ENCODE measurements around the gene HPS1. TPM values are rescaled to one million over a fixed set of nuclear protein-coding genes. Genes with fewer than 3 reads are reported as not detected.

The HPS1 gene
- total RNA-seq, 1 donor from 2014 or later = 34.7 TPM

- no peaks in the 10 kb centered on the region for H3K27me3 ChIP-seq (ENCODE audit: insufficient read depth, low read length)
- H3K27ac ChIP-seq (ENCODE audit: low read depth, low read length) = no peak overlapping the region
- H3K9ac ChIP-seq (ENCODE audit: low read length) = no peak overlapping the region
- H3K27me3 Mint-ChIP-seq (ENCODE audit: low read depth, unreplicated experiment) = peaks cover 2% of the 10 kb centered on the region
- H3K36me3 ChIP-seq (ENCODE audit: insufficient read depth, low read length) = no peaks in the 10 kb centered on the region
- H3K4me1 ChIP-seq (ENCODE audit: insufficient read depth, low read length) = peaks cover 17% of the 10 kb centered on the region
- H3K9me3 Mint-ChIP-seq (ENCODE audit: unreplicated experiment) = no peaks in the 10 kb centered on the region
- H2AFZ ChIP-seq (ENCODE audit: low read depth, low read length) = no peak overlapping the region
- H3K4me3 Mint-ChIP-seq (ENCODE audit: unreplicated experiment) = no peak overlapping the region
- no peak overlapping the region for H3K4me2 ChIP-seq (ENCODE audit: low read length)
- no peaks in the 10 kb centered on the region for H3K79me2 ChIP-seq (ENCODE audit: insufficient read depth, low read length)
- no peak for TF ChIP-seq CTCF (IDR thresholded peaks at IDR 0.05; ENCODE audit: insufficient read depth, low read depth, low read length)
- TF ChIP-seq EZH2 (IDR thresholded peaks at IDR 0.05; ENCODE audit: insufficient read depth, low read length) = no peak
- H3K4me1 Mint-ChIP-seq (ENCODE audit: low read depth, unreplicated experiment) = peaks cover 30% of the 10 kb centered on the region
- H3K9me3 ChIP-seq (ENCODE audit: insufficient read depth, low read depth, low read length) = peaks cover 3% of the 10 kb centered on the region
- FAIRE-seq (no peak), DNase-seq (ENCODE audit: low read depth) (peak; percentile 11)
- no peak overlapping the region for H3K4me3 ChIP-seq (ENCODE audit: insufficient read depth, low read depth, low read length)
- no peaks in the 10 kb centered on the region for H4K20me1 ChIP-seq (ENCODE audit: insufficient read depth, low read length)
- no peak overlapping the region for H3K27ac Mint-ChIP-seq (ENCODE audit: unreplicated experiment)
- H3K36me3 Mint-ChIP-seq (ENCODE audit: low read depth, unreplicated experiment) = peaks cover 11% of the 10 kb centered on the region
Observed at GRCh38 chr10:98380493-98381339, 66.0 kb downstream of the HPS1 start.

- TF ChIP-seq EZH2 (IDR thresholded peaks at IDR 0.05; ENCODE audit: insufficient read depth, low read length) (no peak), CTCF (IDR thresholded peaks at IDR 0.05; ENCODE audit: insufficient read depth, low read depth, low read length) (no peak)
- Histone ChIP-seq H3K4me2 (ENCODE audit: low read length) (peak overlapping the region; percentile 0), H2AFZ (ENCODE audit: low read depth, low read length) (no peak overlapping the region), H3K4me3 (ENCODE audit: insufficient read depth, low read depth, low read length) (no peak overlapping the region), H3K36me3 (ENCODE audit: insufficient read depth, low read length) (no peaks in the 10 kb centered on the region), H4K20me1 (ENCODE audit: insufficient read depth, low read length) (no peaks in the 10 kb centered on the region), H3K4me1 (ENCODE audit: insufficient read depth, low read length) (peaks cover 30% of the 10 kb centered on the region), H3K9me3 (ENCODE audit: insufficient read depth, low read depth, low read length) (peaks cover 3% of the 10 kb centered on the region), H3K27ac (ENCODE audit: low read depth, low read length) (no peak overlapping the region), H3K79me2 (ENCODE audit: insufficient read depth, low read length) (no peaks in the 10 kb centered on the region), H3K9ac (ENCODE audit: low read length) (no peak overlapping the region), H3K27me3 (ENCODE audit: insufficient read depth, low read length) (no peaks in the 10 kb centered on the region)
- Mint-ChIP-seq H3K36me3 (ENCODE audit: low read depth, unreplicated experiment) (peaks cover 6% of the 10 kb centered on the region), H3K27ac (ENCODE audit: unreplicated experiment) (no peak overlapping the region), H3K4me1 (ENCODE audit: low read depth, unreplicated experiment) (peaks cover 48% of the 10 kb centered on the region), H3K27me3 (ENCODE audit: low read depth, unreplicated experiment) (no peaks in the 10 kb centered on the region), H3K4me3 (ENCODE audit: unreplicated experiment) (no peak overlapping the region), H3K9me3 (ENCODE audit: unreplicated experiment) (no peaks in the 10 kb centered on the region)
- FAIRE-seq (no peak), DNase-seq (ENCODE audit: low read depth) (peak; percentile 51)
Observed at GRCh38 chr10:98378722-98379121, 68.0 kb downstream of the HPS1 start.

- H3K27ac Mint-ChIP-seq (ENCODE audit: unreplicated experiment) = no peak overlapping the region
- no peaks in the 10 kb centered on the region for H3K79me2 ChIP-seq (ENCODE audit: insufficient read depth, low read length)
- no peak for FAIRE-seq
Observed at GRCh38 chr10:98377536-98377935, 69.2 kb downstream of the HPS1 start.

More at GRCh38 chr10:98377536-98377935, 69.2 kb downstream of the HPS1 start:
- H3K36me3 Mint-ChIP-seq (ENCODE audit: low read depth, unreplicated experiment) = no peaks in the 10 kb centered on the region
- Histone ChIP-seq H3K9ac (ENCODE audit: low read length) (no peak overlapping the region), H3K4me1 (ENCODE audit: insufficient read depth, low read length) (peaks cover 21% of the 10 kb centered on the region), H3K9me3 (ENCODE audit: insufficient read depth, low read depth, low read length) (peaks cover 3% of the 10 kb centered on the region), H3K4me3 (ENCODE audit: insufficient read depth, low read depth, low read length) (no peak overlapping the region), H3K27me3 (ENCODE audit: insufficient read depth, low read length) (no peaks in the 10 kb centered on the region), H4K20me1 (ENCODE audit: insufficient read depth, low read length) (no peaks in the 10 kb centered on the region), H2AFZ (ENCODE audit: low read depth, low read length) (no peak overlapping the region), H3K36me3 (ENCODE audit: insufficient read depth, low read length) (no peaks in the 10 kb centered on the region), H3K4me2 (ENCODE audit: low read length) (no peak overlapping the region), H3K27ac (ENCODE audit: low read depth, low read length) (no peak overlapping the region)
- TF ChIP-seq EZH2 (IDR thresholded peaks at IDR 0.05; ENCODE audit: insufficient read depth, low read length) (no peak), CTCF (IDR thresholded peaks at IDR 0.05; ENCODE audit: insufficient read depth, low read depth, low read length) (no peak)
- no peaks in the 10 kb centered on the region for H3K9me3 Mint-ChIP-seq (ENCODE audit: unreplicated experiment)
- H3K4me3 Mint-ChIP-seq (ENCODE audit: unreplicated experiment) = no peak overlapping the region
- no peak for DNase-seq (ENCODE audit: low read depth)
- H3K4me1 Mint-ChIP-seq (ENCODE audit: low read depth, unreplicated experiment) = peaks cover 38% of the 10 kb centered on the region
- H3K27me3 Mint-ChIP-seq (ENCODE audit: low read depth, unreplicated experiment) = no peaks in the 10 kb centered on the region
